SIG-M5 treated with dmso at 0.1 percent for 504 hours (cell line): Measurements from ENCODE around the gene IKZF4.

ENCODE experiments used
- DNase-seq: peaks from one replicate; lab custom pipeline; 2025; ENCODE audit not compliant: unreplicated experiment; lab: John Stamatoyannopoulos, UW

IKZF4 gene

GRCh38 chr12:56081393-56082347 lies 60.8 kb downstream of the IKZF4 start:
- no peak for DNase-seq

- DNase-seq, result no peak
These were observed 61.5 kb downstream of the IKZF4 start for GRCh38 chr12:56082382-56082781.

- no peak for DNase-seq
These were observed 62.1 kb downstream of the IKZF4 start for GRCh38 chr12:56082967-56083366.

GRCh38 chr12:56084958-56085543 lies 64.2 kb downstream of the IKZF4 start:
- DNase-seq, result peak; percentile 50

- peak; percentile 31 for DNase-seq
These were observed 65.3 kb downstream of the IKZF4 start for GRCh38 chr12:56086096-56086495.

GRCh38 chr12:56086608-56087007 lies 65.8 kb downstream of the IKZF4 start:
- DNase-seq, result no peak

- DNase-seq, result no peak
These were observed 66.4 kb downstream of the IKZF4 start for GRCh38 chr12:56087220-56087619.
